Mesendoderm (in vitro differentiated cells): Measurements from ENCODE around the gene CAPZB.

Experiments used
- DNase-seq: peaks from one replicate; pipeline ENCODE4 v3.0.0; 2013
- H2AK5ac ChIP-seq: 2 replicates; pipeline ENCODE4 v1.6.1; 2013; ENCODE audit warnings: low read length, inconsistent platforms
- H2BK120ac ChIP-seq: 2 replicates; pipeline ENCODE4 v1.6.1; 2013; ENCODE audit warnings: low read depth, mild to moderate bottlenecking, low read length, moderate library complexity, mixed read lengths
- H2BK15ac ChIP-seq: replicated peaks from 2 replicates; pipeline ENCODE4 v1.6.1; 2013; ENCODE audit warnings: low read depth, mild to moderate bottlenecking, moderate library complexity
- H2BK5ac ChIP-seq: 2 replicates; pipeline ENCODE4 v1.6.1; 2013; ENCODE audit warnings: low read length, inconsistent platforms
- H3K18ac ChIP-seq: 2 replicates; pipeline ENCODE4 v1.6.1; 2013; ENCODE audit warnings: mild to moderate bottlenecking, low read length, mixed read lengths
- H3K23ac ChIP-seq: one replicate; pipeline ENCODE4 v1.6.1; 2013; ENCODE audit warnings: low read length
- H3K27ac ChIP-seq: 2 replicates; pipeline ENCODE4 v1.5.1; 2013; ENCODE audit warnings: low read depth, mild to moderate bottlenecking, inconsistent platforms, low read length, moderate library complexity
- H3K27me3 ChIP-seq: 2 replicates; pipeline ENCODE4 v1.6.1; 2013; ENCODE audit warnings: low read length, control low read depth, mild to moderate bottlenecking, inconsistent platforms; ENCODE audit not compliant: insufficient read depth, poor library complexity
- H3K36me3 ChIP-seq: 2 replicates; pipeline ENCODE4 v1.6.1; 2013; ENCODE audit warnings: low read length, inconsistent platforms; ENCODE audit not compliant: control insufficient read depth, insufficient read depth
- H3K4ac ChIP-seq: one replicate; pipeline ENCODE4 v1.6.1; 2013; ENCODE audit warnings: low read depth, mild to moderate bottlenecking, low read length, moderate library complexity
- H3K4me1 ChIP-seq: 2 replicates; pipeline ENCODE4 v1.6.1; 2013; ENCODE audit warnings: low read depth, low read length, inconsistent platforms; ENCODE audit not compliant: control insufficient read depth
- H3K4me2 ChIP-seq: 2 replicates; pipeline ENCODE4 v1.6.1; 2013; ENCODE audit warnings: low read length
- H3K4me3 ChIP-seq: 2 replicates; pipeline ENCODE4 v1.5.1; 2013; ENCODE audit warnings: mild to moderate bottlenecking, low read length
- H3K56ac ChIP-seq: one replicate; pipeline ENCODE4 v1.6.1; 2013; ENCODE audit warnings: low read length
- H3K79me1 ChIP-seq: 2 replicates; pipeline ENCODE4 v1.6.1; 2013; ENCODE audit warnings: low read length, inconsistent platforms
- H3K79me2 ChIP-seq: 2 replicates; pipeline ENCODE4 v1.6.1; 2013; ENCODE audit warnings: mild to moderate bottlenecking, low read length; ENCODE audit not compliant: control insufficient read depth, insufficient read depth
- H3K9ac ChIP-seq: 2 replicates; pipeline ENCODE4 v1.6.1; 2013; ENCODE audit warnings: low read length, inconsistent platforms
- H4K5ac ChIP-seq: one replicate; pipeline ENCODE4 v1.6.1; 2013; ENCODE audit warnings: low read length
- H4K8ac ChIP-seq: one replicate; pipeline ENCODE4 v1.6.1; 2013; ENCODE audit warnings: low read depth, mild to moderate bottlenecking, control low read depth, low read length, moderate library complexity
- WGBS: extraction: QIAGEN DNeasy Blood & Tissue Kit; methylation state at CpG from one replicate; pipeline ENCODE4 v1.1.7; 2013; ENCODE audit warnings: low lambda C conversion rate, missing lambda C conversion rate; ENCODE audit not compliant: insufficient coverage; ENCODE audit errors: extremely low coverage; 5-methylcytosine and 5-hydroxymethylcytosine counted together

Gene CAPZB

GRCh38 chr1:19480282-19480681 is 5.1 kb downstream of the CAPZB start:
- Histone ChIP-seq H3K27me3 (no peaks in the 10 kb centered on the region), H3K4me3 (no peak overlapping the region), H2BK15ac (no peak overlapping the region), H4K5ac (no peak overlapping the region), H3K79me2 (peaks cover 98% of the 10 kb centered on the region), H3K18ac (no peak overlapping the region), H3K4ac (no peak overlapping the region), H2BK5ac (no peak overlapping the region), H3K4me2 (no peak overlapping the region), H3K36me3 (no peaks in the 10 kb centered on the region), H3K4me1 (peaks cover 19% of the 10 kb centered on the region), H2AK5ac (no peak overlapping the region), H3K9ac (no peak overlapping the region), H3K27ac (no peak overlapping the region), H4K8ac (no peak overlapping the region), H3K79me1 (peaks cover 38% of the 10 kb centered on the region), H3K56ac (no peak overlapping the region), H3K23ac (no peak overlapping the region), H2BK120ac (no peak overlapping the region)
- no peak for DNase-seq
- no CpG with 5 or more reads among the region's 6 CpGs for WGBS

GRCh38 chr1:19479351-19480120 is 5.8 kb downstream of the CAPZB start:
- Histone ChIP-seq H2BK120ac (no peak overlapping the region), H3K18ac (no peak overlapping the region), H4K8ac (no peak overlapping the region), H3K79me2 (peaks cover 100% of the 10 kb centered on the region), H3K27me3 (no peaks in the 10 kb centered on the region), H3K4me2 (no peak overlapping the region), H3K56ac (no peak overlapping the region), H3K27ac (no peak overlapping the region), H3K4me3 (no peak overlapping the region), H2AK5ac (no peak overlapping the region), H3K79me1 (peaks cover 40% of the 10 kb centered on the region), H2BK15ac (no peak overlapping the region), H3K9ac (no peak overlapping the region), H3K23ac (no peak overlapping the region), H3K4ac (no peak overlapping the region), H3K36me3 (no peaks in the 10 kb centered on the region), H2BK5ac (no peak overlapping the region), H3K4me1 (peaks cover 19% of the 10 kb centered on the region), H4K5ac (no peak overlapping the region)
- no peak for DNase-seq
- no CpG with 5 or more reads among the region's 6 CpGs for WGBS

- DNase-seq: no peak
Measured at GRCh38 chr1:19478322-19478721, 7.0 kb downstream of the CAPZB start.

GRCh38 chr1:19477284-19478249 is 7.8 kb downstream of the CAPZB start:
- Histone ChIP-seq H3K4ac (no peak overlapping the region), H3K79me2 (peaks cover 96% of the 10 kb centered on the region), H3K4me1 (peaks cover 8% of the 10 kb centered on the region), H2BK15ac (no peak overlapping the region), H3K79me1 (peaks cover 35% of the 10 kb centered on the region), H3K23ac (no peak overlapping the region), H4K8ac (no peak overlapping the region), H3K4me3 (no peak overlapping the region), H3K4me2 (no peak overlapping the region), H3K56ac (no peak overlapping the region), H2AK5ac (no peak overlapping the region), H4K5ac (no peak overlapping the region), H2BK120ac (no peak overlapping the region), H3K18ac (no peak overlapping the region), H3K36me3 (no peaks in the 10 kb centered on the region), H3K9ac (no peak overlapping the region), H2BK5ac (no peak overlapping the region), H3K27ac (no peak overlapping the region), H3K27me3 (no peaks in the 10 kb centered on the region)
- WGBS: no CpG with 5 or more reads among the region's 11 CpGs
- no peak for DNase-seq

More at GRCh38 chr1:19478322-19478721, 7.0 kb downstream of the CAPZB start:
- Histone ChIP-seq H3K79me2 (peaks cover 98% of the 10 kb centered on the region), H2BK5ac (no peak overlapping the region), H3K4me1 (peaks cover 12% of the 10 kb centered on the region), H4K8ac (no peak overlapping the region), H3K27ac (no peak overlapping the region), H3K4me3 (no peak overlapping the region), H3K27me3 (no peaks in the 10 kb centered on the region), H2AK5ac (no peak overlapping the region), H3K56ac (no peak overlapping the region), H3K79me1 (peaks cover 37% of the 10 kb centered on the region), H2BK120ac (no peak overlapping the region), H3K4me2 (no peak overlapping the region), H4K5ac (no peak overlapping the region), H3K4ac (no peak overlapping the region), H3K18ac (no peak overlapping the region), H2BK15ac (no peak overlapping the region), H3K23ac (no peak overlapping the region), H3K9ac (no peak overlapping the region), H3K36me3 (no peaks in the 10 kb centered on the region)
- WGBS: no CpG with 5 or more reads among the region's 9 CpGs

- Histone ChIP-seq H3K79me1 (peaks cover 33% of the 10 kb centered on the region), H3K36me3 (no peaks in the 10 kb centered on the region)
Measured at GRCh38 chr1:19476450-19477190, 8.7 kb downstream of the CAPZB start.

More at GRCh38 chr1:19476450-19477190, 8.7 kb downstream of the CAPZB start:
- no peak overlapping the region for H2BK120ac ChIP-seq
- H3K4me3 ChIP-seq: no peak overlapping the region
- DNase-seq: no peak
- H2AK5ac ChIP-seq: no peak overlapping the region
- H4K8ac ChIP-seq: no peak overlapping the region
- H2BK5ac ChIP-seq: no peak overlapping the region
- H3K9ac ChIP-seq: no peak overlapping the region
- no CpG with 5 or more reads among the region's 12 CpGs for WGBS
- H2BK15ac ChIP-seq: no peak overlapping the region
- no peak overlapping the region for H3K27ac ChIP-seq
- peaks cover 2% of the 10 kb centered on the region for H3K4me1 ChIP-seq
- H3K23ac ChIP-seq: peak overlapping the region; percentile 72
- no peak overlapping the region for H3K4ac ChIP-seq
- H3K79me2 ChIP-seq: peaks cover 94% of the 10 kb centered on the region
- no peak overlapping the region for H3K56ac ChIP-seq
- H3K18ac ChIP-seq: no peak overlapping the region
- no peak overlapping the region for H4K5ac ChIP-seq
- no peaks in the 10 kb centered on the region for H3K27me3 ChIP-seq
- no peak overlapping the region for H3K4me2 ChIP-seq
